Forelimb muscle (tissue), 1 donor: ENCODE measurements around the gene DNM1L. TPM values are rescaled to one million over a fixed set of nuclear protein-coding genes. Genes with fewer than 3 reads are reported as not detected.

Experiments
- DNase-seq: peaks from one replicate; pipeline ENCODE4 v3.0.0-alpha.2; 2013; ENCODE audit warnings: low read depth
- polyA plus RNA-seq: library from polyadenylated mRNA; unstranded; fragments of 120-200 nt; gene quantifications from one replicate; pipeline ENCODE4 v1.2.1, GENCODE V29; 2013; ENCODE audit not compliant: insufficient read length

DNM1L gene
- polyA plus RNA-seq, 1 donor, result 76.4 TPM

DNA sequence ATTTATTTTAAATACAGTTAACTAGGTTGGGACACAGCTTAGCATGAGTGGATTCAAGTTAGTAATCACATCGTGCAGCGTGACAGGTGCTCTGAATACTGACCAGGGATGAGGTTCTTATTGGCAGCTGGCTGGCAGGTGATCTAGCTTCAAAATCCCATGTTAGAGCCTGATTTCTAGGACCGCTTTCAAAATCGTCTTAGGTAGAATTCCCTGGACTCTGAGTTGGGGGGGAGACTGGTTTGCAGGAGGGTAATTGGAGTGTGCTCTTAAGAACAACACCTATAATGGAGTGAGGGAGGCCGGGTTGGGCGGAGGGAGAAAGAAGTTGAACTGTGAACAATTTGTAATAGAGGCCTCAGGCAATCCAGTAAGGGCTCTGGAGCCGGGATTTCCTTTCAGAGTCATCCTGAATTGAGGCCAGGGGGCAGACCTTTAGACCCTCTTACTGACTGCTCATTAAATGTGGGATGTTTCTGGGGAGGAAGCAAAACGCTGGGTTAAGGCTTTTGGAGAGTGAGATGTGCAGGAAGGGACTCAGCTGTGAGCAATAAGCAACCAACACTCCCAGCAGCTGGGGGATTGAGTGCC lies 77.5 kb downstream of the DNM1L start:
- no peak for DNase-seq

DNA sequence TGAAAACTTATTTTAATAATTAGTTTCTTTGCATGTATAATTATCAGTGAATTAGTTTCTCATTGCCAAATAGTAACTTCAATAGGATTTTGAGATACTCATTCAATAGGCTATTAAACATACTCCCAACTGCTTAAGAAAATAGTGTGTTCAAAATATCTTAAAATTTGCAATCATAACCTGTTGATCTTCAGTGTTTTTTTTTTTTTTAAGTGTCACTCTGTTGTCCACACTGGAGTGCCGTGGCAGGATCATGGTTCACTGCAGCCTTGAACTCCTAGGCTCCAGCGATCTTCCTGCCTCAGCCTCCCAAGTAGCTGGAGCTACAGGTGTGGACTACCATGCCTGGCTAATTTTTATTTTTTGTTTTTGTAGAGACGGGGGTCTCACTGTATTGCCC lies 78.1 kb downstream of the DNM1L start:
- no peak for DNase-seq

- no peak for DNase-seq
Measured at GRCh38 chr12:32761716-32762115, 82.6 kb downstream of the DNM1L start.

DNA sequence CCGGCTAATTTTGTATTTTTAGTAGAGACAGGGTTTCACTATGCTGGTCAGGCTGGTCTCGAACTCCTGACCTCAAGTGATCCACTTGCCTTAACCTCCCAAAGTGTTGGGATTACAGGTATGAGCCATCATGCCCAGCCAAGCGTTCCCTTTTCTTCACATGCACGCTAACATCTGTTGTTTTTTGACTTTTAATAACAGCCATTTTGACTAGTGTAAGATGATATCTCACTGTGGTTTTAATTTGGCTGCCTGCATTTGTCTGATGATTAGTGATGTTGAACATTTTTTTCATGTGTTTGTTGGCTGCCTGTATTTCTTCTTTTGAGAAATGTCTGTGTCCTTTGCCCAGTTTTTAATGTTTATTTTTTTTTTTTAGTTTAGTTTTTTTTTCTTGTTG lies 86.8 kb downstream of the DNM1L start:
- no peak for DNase-seq

GRCh38 chr12:32768518-32768917 lies 89.4 kb downstream of the DNM1L start:
- no peak for DNase-seq

DNA sequence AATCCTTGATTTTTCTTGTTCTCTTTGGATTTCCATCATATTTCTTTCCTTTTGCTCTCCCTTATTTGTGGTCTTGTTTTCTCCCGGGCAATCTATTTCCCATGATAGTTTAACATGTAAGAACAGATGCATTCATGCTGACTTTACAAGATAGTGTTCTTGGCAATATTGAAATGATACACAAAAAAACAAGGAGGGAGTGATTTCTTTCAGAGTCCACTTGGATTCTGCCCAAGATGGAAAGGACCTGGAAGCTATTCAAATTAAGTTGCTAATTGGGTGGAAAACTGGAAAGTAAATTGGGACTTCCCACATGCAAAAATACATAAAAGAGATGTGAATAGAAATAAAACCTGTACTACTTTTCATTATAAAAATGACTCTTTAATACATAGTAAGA lies 91.0 kb downstream of the DNM1L start:
- DNase-seq, result no peak

- DNase-seq, result no peak
Measured at GRCh38 chr12:32773691-32774090, 94.6 kb downstream of the DNM1L start.

- no peak for DNase-seq
Measured at GRCh38 chr12:32776258-32776657, 97.2 kb downstream of the DNM1L start.

DNA sequence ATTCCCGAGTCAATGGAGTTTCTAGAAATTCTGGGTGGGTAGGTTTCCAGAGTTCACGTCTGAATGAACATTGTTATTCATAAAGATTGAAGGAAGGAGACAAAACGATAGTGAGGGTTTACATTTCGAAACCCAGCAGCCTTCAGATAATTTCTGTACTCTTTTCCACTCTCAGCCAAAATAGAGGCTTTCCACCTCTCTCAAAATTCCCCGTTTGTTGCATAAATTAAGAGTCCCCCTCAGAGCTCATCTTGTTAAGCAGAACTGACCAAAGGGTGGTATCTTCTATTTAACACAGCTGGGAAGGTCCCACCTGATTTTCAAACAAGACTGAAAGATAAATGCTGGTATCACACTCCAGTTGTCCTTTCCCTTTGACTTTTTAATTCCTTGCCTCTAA lies 98.1 kb downstream of the DNM1L start:
- no peak for DNase-seq

- DNase-seq, result no peak
Measured at GRCh38 chr12:32777691-32778175, 98.6 kb downstream of the DNM1L start.

DNA sequence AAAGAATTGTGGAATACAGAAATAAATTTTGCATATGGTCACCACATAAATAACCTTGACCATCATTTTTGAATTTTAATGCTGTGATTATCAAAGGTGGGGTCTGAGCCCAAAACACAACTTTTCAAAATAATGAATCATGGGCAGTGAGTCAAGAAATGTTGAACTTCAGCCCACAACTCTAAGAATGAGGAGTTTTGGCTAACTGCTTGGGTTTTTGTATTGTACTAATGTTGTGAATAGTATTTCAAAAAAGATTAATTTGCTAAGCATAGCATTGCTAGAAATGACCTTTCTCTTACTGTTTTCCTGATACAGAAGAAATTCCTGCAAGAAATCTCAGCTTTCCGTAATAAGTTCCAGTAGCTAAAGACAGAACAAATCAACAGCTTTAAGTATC lies 101.0 kb downstream of the DNM1L start:
- no peak for DNase-seq

- DNase-seq, result no peak
Measured at GRCh38 chr12:32783029-32783428, 103.9 kb downstream of the DNM1L start.

GRCh38 chr12:32785557-32785956 lies 106.5 kb downstream of the DNM1L start:
- DNase-seq, result no peak

DNA sequence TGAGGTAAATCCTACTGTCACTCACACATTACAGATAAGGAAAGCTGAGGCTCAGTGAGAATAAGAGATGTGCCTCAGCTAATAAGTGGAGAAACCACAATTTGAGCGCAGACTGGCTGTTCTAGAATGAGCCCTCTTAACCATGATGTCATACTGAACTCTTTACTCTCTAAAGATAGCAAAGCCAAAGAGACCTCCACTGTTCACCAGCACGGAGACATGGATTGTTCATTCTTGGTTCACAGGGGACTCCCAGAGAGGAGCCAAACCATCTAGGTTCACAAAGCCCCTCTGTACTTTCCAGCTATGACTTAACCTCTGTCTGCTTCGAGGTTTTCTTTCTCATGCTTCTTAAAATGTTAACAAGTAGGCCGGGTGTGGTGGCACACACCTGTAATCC lies 109.3 kb downstream of the DNM1L start:
- no peak for DNase-seq

DNA sequence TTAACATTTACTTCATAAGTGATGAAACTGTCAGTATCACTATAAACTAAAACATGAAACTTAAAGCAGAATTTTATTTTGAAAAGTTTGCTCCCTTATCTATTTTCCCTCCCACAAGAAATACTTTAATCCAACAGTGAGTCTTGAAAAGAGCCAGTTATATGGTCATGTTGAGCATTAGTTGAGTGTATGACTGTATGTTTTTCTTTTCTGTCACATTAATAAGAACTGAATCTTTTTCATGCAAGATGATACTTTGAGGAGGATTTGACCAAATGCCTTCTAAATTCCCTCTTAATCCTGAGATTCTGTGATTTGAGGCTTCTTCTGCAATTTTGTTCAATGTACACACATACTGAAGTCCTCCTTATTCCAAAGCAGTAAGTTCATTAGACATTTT lies 110.3 kb downstream of the DNM1L start:
- DNase-seq, result no peak

DNA sequence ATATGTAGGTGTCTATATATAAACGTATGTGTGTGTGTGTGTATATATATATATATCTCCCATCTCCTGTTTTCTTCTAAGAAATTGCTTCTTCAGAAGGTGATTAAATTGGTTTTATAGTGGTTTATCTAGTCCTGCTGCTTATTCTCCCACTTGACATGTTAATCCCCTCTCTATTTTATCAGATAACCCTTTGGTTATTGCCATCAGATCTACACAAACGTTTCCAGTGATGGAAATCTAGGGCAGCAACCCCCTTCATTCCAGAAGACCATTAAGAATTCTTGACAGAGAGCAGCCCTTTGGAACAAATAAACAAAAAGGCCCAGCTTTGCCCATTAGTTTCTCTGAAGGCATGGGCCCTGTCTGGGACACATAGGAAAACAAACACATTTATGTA lies 110.8 kb downstream of the DNM1L start:
- no peak for DNase-seq

DNA sequence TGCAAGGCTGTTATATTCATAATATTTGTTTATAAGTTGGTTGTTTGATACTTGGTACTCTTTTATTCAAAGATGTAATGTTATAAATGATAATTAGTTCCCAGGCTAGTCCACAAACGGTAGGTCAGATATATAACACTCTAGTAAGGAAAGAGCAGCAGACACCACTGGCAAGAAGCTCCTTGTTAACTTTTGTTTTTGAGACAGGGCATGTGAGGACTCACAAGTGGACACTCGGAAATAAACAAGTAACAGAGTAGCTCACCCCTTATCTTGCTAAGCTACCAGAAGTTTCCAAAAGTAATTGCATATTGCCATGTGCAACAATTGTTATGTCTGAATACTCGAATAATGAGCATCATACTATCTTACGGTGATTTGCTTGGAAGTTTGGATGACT lies 115.2 kb downstream of the DNM1L start:
- DNase-seq, result no peak

Other genes with a start within 250 kb of the DNM1L start
- 19.7 TPM for gene YARS2, start 76.6 kb downstream of the DNM1L start, polyA plus RNA-seq
- 6.7 TPM for gene PKP2, start 217.5 kb downstream of the DNM1L start, polyA plus RNA-seq